OCI-LY3 (cell line): Measurements from ENCODE around the gene MAP3K7.

Experiments used
- H2AFZ ChIP-seq: fragments of 200-600, 300-600 bp; shearing (Covaris generic); 2 replicates; pipeline ENCODE4 v1.6.0; 2014; ENCODE audit warnings: antibody characterized with exemption, low read depth, low read length
- H3K27ac ChIP-seq: fragments of 200-600, 300-600 bp; sonication (generic); 2 replicates; pipeline ENCODE4 v1.5.1; 2014; ENCODE audit warnings: mild to moderate bottlenecking, low read length, moderate library complexity, mixed read lengths
- H3K27me3 ChIP-seq: fragments of 200-600, 300-600 bp; sonication (generic); 2 replicates; pipeline ENCODE4 v1.6.1; 2014; ENCODE audit warnings: low read depth, low read length, mixed read lengths
- H3K36me3 ChIP-seq: fragments of 200-600, 300-600 bp; sonication (generic); replicated peaks from 2 replicates; pipeline ENCODE3; 2014; ENCODE audit warnings: low read depth, low read length, mixed read lengths
- H3K4me1 ChIP-seq: fragments of 300-600, 200-600 bp; sonication (generic); 2 replicates; pipeline ENCODE4 v1.6.1; 2014; ENCODE audit warnings: low read length, mixed read lengths
- H3K4me2 ChIP-seq: fragments of 200-600, 300-600 bp; sonication (generic); 2 replicates; pipeline ENCODE4 v1.6.1; 2014; ENCODE audit warnings: low read length, mixed read lengths
- H3K4me3 ChIP-seq: fragments of 300-600, 200-600 bp; sonication (generic); 2 replicates; pipeline ENCODE4 v1.5.1; 2014; ENCODE audit warnings: antibody characterized with exemption, mild to moderate bottlenecking, low read length, moderate library complexity
- H3K79me2 ChIP-seq: fragments of 300-600, 200-600 bp; shearing (Covaris generic); 2 replicates; pipeline ENCODE4 v1.6.1; 2014; ENCODE audit warnings: mild to moderate bottlenecking, low read length, mixed read lengths
- H3K9ac ChIP-seq: fragments of 300-600, 200-600 bp; shearing (Covaris generic); 2 replicates; pipeline ENCODE4 v1.6.0; 2014; ENCODE audit warnings: mild to moderate bottlenecking, low read length, moderate library complexity
- H3K9me3 ChIP-seq: fragments of 200-600, 300-600 bp; shearing (Covaris generic); 2 replicates; pipeline ENCODE4 v1.6.1; 2014; ENCODE audit warnings: low read length, mixed read lengths; ENCODE audit not compliant: insufficient read depth
- H4K20me1 ChIP-seq: fragments of 200-600, 300-600 bp; sonication (generic); 2 replicates; pipeline ENCODE4 v1.6.1; 2016; ENCODE audit warnings: low read length, mixed read lengths; ENCODE audit not compliant: insufficient read depth
- CTCF ChIP-seq: fragments of 200-600, 300-600 bp; sonication (generic); IDR thresholded peaks from 2 replicates; pipeline ENCODE4 v1.5.1; 2014; ENCODE audit warnings: antibody characterized with exemption, low read length, low read depth
- EZH2phosphoT487 ChIP-seq: fragments of 200-600 bp; shearing (Covaris generic); IDR thresholded peaks from 2 replicates; pipeline ENCODE4 v1.6.1; 2018; ENCODE audit warnings: antibody characterized with exemption, mixed run types, low read depth

Gene MAP3K7

DNA sequence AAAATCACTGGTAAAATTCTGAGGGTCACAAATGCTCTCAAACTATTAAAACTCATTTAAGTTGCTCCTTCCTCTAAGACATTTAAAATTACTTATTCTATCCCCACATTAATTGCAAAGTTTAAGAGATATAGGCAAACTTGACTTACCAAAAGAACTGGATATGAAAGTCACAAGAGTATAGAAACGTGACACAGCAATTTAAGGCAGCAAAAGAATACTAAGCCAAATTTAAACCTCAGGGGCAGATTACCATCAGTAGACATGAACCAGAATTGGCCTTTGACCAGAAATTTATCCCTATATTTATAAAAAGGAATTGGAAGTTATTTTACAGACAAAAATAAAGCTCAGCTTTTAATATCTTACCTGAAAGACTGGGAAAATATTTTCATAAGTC, 56.0 kb downstream of the MAP3K7 start:
- Histone ChIP-seq H3K79me2 (no peaks in the 10 kb centered on the region), H3K27ac (no peak overlapping the region), H3K4me1 (no peaks in the 10 kb centered on the region), H3K4me2 (no peak overlapping the region), H3K4me3 (no peak overlapping the region), H2AFZ (no peak overlapping the region), H3K36me3 (peaks cover 3% of the 10 kb centered on the region), H3K9ac (no peak overlapping the region), H4K20me1 (no peaks in the 10 kb centered on the region), H3K27me3 (no peaks in the 10 kb centered on the region), H3K9me3 (no peaks in the 10 kb centered on the region)
- no peak for TF ChIP-seq CTCF
- no peak for TF ChIP-seq EZH2phosphoT487

- no peaks in the 10 kb centered on the region for H3K27me3 ChIP-seq
- no peak overlapping the region for H3K27ac ChIP-seq
- no peaks in the 10 kb centered on the region for H3K9me3 ChIP-seq
- no peaks in the 10 kb centered on the region for H4K20me1 ChIP-seq
- no peak overlapping the region for H3K4me3 ChIP-seq
- H3K36me3 ChIP-seq: no peaks in the 10 kb centered on the region
- TF ChIP-seq EZH2phosphoT487 (no peak), CTCF (no peak)
- no peak overlapping the region for H3K9ac ChIP-seq
- H3K79me2 ChIP-seq: no peaks in the 10 kb centered on the region
- H3K4me1 ChIP-seq: no peaks in the 10 kb centered on the region
- no peak overlapping the region for H3K4me2 ChIP-seq
- H2AFZ ChIP-seq: no peak overlapping the region
Measured at GRCh38 chr6:90525421-90525820, 61.5 kb downstream of the MAP3K7 start.

DNA sequence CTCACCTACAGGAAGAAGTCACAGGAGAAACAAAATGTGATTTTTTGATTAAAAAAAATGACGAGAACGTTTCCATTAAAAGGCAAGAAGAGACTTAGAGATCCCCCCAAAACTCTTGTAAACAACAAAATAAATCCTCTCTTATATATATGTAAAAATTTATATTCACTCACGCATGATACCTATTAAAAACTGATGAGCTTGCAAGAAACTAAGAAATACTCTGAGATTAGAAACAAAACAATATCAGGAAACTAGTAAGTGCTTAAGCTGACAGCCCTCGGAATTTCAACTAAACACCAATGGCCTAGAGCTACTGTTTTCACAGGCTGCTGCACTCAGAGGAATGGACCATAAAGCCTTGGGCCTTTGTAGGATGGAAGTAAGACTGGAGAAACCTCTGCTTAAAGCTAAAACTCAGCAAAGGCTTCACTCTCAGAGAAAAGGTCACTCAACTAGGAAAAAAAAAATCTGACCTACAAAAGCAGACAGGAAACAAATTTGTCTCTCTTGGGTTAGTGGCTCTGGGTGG, 63.0 kb downstream of the MAP3K7 start:
- Histone ChIP-seq H3K27me3 (no peaks in the 10 kb centered on the region), H3K4me1 (no peaks in the 10 kb centered on the region), H3K27ac (no peak overlapping the region), H3K4me2 (no peak overlapping the region), H2AFZ (no peak overlapping the region), H3K79me2 (no peaks in the 10 kb centered on the region), H3K36me3 (no peaks in the 10 kb centered on the region), H4K20me1 (no peaks in the 10 kb centered on the region), H3K9ac (no peak overlapping the region), H3K4me3 (no peak overlapping the region), H3K9me3 (no peaks in the 10 kb centered on the region)
- TF ChIP-seq CTCF (no peak), EZH2phosphoT487 (no peak)

DNA sequence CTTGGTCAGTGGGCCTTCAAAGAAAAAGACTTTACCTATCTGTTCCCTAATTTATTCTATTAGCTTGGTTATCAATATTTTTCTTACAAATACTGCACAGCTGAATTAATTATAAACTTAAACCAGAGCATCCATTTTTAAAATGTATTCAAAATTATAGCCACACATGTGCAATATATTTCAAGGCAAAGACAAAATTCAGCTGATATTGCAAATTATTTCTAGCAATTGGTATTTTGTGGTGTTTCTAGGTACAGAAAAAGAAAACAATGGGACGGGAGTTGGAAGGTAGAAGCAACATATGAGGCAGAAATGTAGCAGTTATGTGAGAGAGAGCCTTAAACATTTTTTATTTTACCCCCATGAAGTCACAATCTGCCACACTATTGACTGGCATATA, 64.9 kb downstream of the MAP3K7 start:
- H4K20me1 ChIP-seq: no peaks in the 10 kb centered on the region
- H3K4me2 ChIP-seq: no peak overlapping the region
- H3K4me3 ChIP-seq: no peak overlapping the region
- no peak overlapping the region for H3K9ac ChIP-seq
- no peaks in the 10 kb centered on the region for H3K4me1 ChIP-seq
- TF ChIP-seq EZH2phosphoT487 (no peak), CTCF (no peak)
- no peaks in the 10 kb centered on the region for H3K9me3 ChIP-seq
- no peaks in the 10 kb centered on the region for H3K27me3 ChIP-seq
- no peaks in the 10 kb centered on the region for H3K79me2 ChIP-seq
- H3K27ac ChIP-seq: no peak overlapping the region
- no peaks in the 10 kb centered on the region for H3K36me3 ChIP-seq
- no peak overlapping the region for H2AFZ ChIP-seq
